Measurements from ENCODE around the gene TCTN1.
"Not testable (repeated sequence)": the region's sequence is repeated elsewhere in the genome, so short reads cannot be mapped to it uniquely, and the experiment has no call there.

TCTN1 gene

DNA sequence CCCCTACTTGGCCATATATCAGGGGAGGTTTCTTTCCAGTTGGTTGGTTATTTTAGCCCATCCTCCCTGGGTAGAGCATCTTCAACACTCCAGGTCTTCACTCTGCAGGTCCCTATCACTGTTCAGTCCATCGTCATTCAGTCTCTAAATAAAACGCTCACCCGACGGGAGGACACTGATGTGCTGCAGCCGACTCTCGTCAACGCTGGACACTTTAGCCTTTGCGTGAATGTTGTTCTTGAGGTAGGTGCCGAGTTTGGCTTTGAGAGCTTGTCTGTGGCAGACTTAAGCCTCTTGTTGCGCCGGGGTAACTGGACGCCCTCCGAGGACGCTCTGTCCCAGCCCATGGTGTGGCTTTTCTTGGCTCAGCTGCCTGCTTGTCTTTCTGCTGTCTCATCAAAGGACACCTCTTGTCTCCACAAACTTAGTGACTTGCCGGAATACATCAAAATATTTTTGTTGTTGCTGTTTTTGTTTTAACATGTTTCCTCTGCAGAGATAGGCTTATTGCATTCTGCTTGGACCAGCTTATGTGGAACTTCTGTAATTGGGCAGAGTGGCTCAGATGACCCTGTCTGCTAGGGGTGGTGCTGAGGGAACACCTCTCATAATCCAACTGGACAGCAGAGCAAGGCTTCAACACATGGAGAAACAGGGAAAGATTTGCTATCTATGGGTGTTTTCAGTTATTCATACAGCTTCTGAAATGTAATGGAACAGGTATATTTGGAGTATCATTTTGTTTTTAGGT, 26.5 kb downstream of the TCTN1 start:
- no peak for DNase-seq

GRCh38 chr12:110641521-110641920, 27.6 kb downstream of the TCTN1 start:
- DNase-seq = no peak

- no peak for DNase-seq
Observed at GRCh38 chr12:110647631-110648040, 33.7 kb downstream of the TCTN1 start.

DNA sequence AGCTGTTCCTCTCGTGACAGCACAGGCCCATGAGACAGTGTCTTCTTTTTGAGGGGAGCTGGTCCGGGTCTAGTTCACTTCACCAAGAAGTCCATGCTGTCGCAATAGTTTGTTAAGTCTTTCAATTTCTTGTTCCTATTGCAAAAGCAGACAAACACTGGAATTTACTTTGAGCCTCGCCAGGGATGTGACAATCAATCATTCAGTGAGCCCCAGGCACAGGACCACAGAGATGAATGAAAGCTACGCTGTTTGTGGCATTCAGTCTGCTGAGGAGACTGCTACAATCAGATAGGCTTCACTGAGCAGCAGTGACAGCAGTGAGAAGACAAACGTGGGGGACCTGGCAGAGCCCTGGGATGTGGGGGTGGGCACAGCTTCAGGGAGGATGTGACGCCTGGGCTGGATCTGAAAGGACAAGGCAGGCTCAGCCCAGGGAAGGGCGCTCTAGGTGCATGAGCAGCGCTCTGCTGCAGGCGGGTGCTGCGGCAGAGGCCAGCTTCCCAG, 35.5 kb downstream of the TCTN1 start:
- DNase-seq = no peak

GRCh38 chr12:110654238-110654637, 40.3 kb downstream of the TCTN1 start:
- DNase-seq = not testable (repeated sequence)

DNA sequence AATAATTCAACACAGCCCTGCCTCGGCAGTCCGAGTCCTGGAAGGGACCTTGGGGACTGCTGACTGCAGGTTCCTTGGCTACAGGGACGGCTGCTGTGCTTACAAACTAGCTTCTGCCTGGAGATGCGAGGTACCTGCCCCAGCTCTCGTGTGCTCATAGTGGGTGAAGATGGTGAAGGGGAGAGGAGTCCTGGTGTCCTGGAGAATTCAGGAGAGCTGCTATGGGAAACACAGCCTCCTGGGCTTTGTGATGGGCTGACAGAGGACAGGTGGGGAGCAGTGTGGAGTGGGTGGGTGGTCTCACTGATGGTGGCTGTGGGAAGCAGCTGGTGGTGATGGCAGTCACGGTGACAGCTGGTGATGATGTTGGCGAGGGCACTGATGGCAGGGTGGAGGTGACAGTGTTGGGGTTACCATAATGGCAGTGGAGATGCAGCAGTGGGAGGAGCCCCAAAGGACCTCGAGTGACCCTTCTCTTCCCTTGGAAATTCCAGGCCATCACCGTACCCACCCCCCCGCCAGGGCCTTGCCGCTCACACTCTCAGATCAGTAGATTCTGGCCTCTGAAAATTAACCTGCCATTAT, 42.2 kb downstream of the TCTN1 start:
- DNase-seq = no peak

- no peak for DNase-seq
Observed at GRCh38 chr12:110657747-110658146, 43.8 kb downstream of the TCTN1 start.

DNA sequence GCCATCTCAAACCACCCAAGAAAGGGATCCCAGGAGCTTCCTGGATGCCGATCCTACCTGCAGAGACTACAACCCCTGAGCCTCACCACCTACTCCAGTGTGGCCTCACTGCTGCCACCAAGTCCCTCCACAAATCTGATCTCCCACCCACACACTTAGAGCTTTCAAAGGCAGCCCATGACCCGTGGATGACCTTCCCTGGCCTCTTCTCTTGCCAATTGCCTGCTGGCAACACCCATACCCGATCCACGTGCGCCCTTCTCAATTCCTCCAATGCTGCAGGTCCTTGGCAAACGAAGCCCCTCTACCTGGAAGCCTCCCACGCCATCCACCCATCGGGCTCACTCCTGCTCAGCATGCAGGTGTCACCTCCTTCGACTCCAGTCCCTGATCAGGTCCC, 44.3 kb downstream of the TCTN1 start:
- DNase-seq = no peak

- no peak for DNase-seq
Observed at GRCh38 chr12:110658878-110659277, 44.9 kb downstream of the TCTN1 start.

DNA sequence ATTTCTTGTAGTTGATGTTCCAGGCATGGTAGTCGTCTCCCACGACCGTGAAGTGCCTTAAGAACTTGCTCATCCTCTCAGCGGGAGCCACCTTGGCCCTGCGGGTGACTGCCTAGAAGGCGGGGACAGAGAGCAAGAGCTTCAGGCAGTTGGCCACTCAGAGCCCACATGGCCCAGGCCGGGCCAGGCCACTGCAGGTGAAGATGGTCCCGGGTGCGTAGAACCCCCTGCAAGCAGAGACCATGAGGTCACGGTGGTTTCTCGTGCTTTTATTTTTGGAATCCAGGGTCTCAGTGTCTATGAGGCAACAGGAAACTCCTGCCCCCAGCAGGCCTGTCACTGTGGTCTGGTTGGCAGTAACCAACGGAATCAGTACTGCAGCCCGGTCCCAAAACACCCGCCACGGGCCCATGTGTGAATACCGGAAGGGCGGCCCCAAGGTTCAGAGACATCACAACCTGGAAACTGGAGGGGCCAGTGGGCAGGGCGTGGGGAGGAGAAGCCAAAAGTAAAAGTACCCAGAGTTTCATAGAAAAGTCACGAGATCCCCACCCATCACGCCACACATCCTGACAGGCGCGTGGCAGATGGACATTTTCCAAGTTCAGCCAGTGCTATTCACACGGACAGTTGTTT, 47.5 kb downstream of the TCTN1 start:
- DNase-seq = no peak

GRCh38 chr12:110666892-110667291, 53.0 kb downstream of the TCTN1 start:
- DNase-seq = no peak

GRCh38 chr12:110667671-110668070, 53.7 kb downstream of the TCTN1 start:
- no peak for DNase-seq

GRCh38 chr12:110668480-110669192, 54.7 kb downstream of the TCTN1 start:
- DNase-seq = no peak

DNA sequence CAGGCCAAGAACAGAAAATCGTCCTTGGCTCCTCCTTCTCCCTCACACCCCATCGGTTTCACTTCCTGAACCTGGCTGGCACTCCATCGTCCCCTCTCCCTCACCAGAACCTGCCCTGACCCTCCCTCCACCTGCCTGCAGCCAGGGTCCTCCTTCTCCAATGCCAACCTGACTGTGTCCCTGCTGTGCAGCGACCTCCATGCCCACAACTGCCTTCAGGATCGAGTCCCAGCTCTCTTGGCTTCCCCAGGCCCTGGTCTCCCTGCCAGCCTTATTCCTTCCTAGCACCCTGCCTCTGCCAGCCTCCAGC, 55.2 kb downstream of the TCTN1 start:
- DNase-seq = no peak

DNA sequence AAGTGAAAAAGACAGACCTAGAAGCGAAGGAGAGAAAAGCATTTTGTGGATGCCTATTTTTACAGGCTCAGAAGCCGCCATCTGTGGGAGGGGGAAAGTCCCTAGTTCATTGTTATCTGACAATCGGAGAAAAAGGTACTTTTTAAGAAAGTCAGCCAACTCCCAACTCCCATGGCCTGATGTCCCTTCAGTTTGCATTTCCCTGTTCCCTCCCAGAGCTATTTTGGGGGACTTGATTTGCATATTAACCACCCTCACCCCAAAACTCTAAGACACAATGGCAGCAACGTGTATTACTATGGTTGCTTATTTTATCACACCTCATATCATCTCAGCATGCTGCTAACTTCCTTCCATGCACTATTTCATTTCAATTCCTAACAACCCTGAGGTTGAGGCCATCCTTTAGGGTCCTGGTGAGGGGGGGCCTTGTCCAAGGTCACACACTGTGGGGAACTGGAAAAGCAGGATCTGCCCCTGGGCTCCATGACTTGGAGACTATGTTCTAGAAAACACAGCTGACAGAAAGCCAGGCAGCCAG, 56.3 kb downstream of the TCTN1 start:
- DNase-seq = no peak

- no peak for DNase-seq
Observed at GRCh38 chr12:110676171-110676570, 62.2 kb downstream of the TCTN1 start.

- no peak for DNase-seq
Observed at GRCh38 chr12:110677206-110677911, 63.4 kb downstream of the TCTN1 start.

- DNase-seq = no peak
Observed at GRCh38 chr12:110677982-110678381, 64.1 kb downstream of the TCTN1 start.

- no peak for DNase-seq
Observed at GRCh38 chr12:110679201-110679600, 65.3 kb downstream of the TCTN1 start.

GRCh38 chr12:110680032-110680431, 66.1 kb downstream of the TCTN1 start:
- DNase-seq = no peak

- DNase-seq = no peak
Observed at GRCh38 chr12:110683888-110684287, 70.0 kb downstream of the TCTN1 start.

GRCh38 chr12:110684312-110684836, 70.4 kb downstream of the TCTN1 start:
- DNase-seq = no peak

Measured in NCI-H187 (cell line).